Muscle of arm (tissue), 12 donors: Measurements from ENCODE around the gene EFR3B. TPM values are rescaled to one million over a fixed set of nuclear protein-coding genes. Genes with fewer than 3 reads are reported as not detected.

Experiments used
- DNase-seq: peaks from one replicate; pipeline ENCODE4 v3.0.0-alpha.2; 2013
- polyA plus RNA-seq, 12 donors: library from polyadenylated mRNA; unstranded; fragments of 120-200 nt; gene quantifications; one replicate each; pipeline ENCODE4 v1.2.1, GENCODE V29; 2013; ENCODE audit not compliant: insufficient read length in 12 of 12

The EFR3B gene
- polyA plus RNA-seq, 12 donors: 3.3 to 6.9 (median 5.9) TPM; not detected in 1

DNA sequence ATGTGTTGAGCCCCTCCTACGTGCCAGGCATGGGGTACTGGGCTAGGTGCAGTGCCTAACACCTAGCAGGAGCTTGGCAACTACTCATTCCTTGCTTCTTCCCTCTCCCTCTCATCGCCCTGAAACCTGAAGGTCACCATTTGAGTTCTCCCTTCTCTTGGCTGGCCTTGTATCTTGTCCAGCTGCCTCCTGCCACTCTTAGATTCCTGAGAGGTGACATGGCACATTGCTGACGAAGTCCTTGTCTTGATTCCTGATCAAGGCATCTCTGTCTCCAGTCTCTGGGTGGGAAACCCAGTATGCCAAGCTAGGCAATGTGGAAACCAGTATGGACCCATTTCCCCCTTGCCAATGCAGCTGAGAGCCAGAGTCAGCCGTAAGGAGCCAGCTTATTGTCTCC lies 9.0 kb upstream of the EFR3B start:
- DNase-seq: no peak

DNA sequence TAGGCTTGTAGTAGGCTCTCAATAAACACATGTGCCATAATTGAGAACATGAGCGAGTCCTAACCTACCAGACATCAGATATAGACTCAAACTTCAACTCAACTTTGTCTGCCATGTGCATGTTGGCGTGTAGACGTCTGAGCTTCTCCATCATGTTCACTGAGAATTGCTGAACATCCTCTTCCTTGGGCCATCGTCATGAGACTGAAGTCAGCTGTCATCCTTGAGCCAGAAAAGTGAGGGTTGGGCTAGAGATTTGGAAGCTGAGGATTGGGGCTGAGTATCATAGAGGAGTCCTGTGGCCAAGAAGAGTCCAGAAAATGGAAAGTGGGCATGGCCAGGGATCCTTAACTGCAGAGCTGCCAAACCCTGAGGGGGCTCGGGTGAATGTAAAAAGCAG lies 7.8 kb upstream of the EFR3B start:
- DNase-seq: no peak

DNA sequence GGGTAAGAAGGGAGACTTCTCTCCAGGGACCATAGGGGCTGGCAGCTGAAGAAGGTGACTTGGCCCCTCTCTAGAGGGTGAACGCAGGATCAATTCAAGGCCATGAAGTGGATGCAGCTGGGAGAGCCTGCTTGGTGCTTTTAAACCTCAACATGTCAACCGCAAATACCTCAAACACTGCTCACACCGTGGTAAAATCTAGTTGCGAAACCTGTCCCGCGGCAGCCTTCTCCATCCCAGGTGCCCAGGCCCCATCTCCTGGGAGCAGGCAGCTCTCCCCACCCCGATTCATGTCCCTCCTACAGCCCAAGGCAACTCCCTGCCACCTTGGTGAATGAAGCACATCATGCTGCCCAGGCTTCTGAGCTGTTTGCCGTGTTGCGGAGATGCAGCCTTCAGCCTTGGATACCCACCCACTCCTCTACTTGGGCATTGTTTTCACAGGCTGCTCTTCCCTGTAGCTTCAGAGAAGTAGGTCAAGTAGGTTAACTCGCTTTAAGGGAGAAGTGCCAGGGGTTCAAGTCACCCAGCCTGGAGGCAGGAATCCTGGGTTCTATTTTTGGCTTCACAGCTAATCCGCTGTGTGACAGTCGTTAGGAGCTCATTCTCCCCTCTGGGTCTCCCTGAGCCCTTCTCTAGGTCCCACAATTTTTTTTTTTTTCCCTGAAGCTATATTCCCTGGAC lies 6.2 kb upstream of the EFR3B start:
- no peak for DNase-seq

DNA sequence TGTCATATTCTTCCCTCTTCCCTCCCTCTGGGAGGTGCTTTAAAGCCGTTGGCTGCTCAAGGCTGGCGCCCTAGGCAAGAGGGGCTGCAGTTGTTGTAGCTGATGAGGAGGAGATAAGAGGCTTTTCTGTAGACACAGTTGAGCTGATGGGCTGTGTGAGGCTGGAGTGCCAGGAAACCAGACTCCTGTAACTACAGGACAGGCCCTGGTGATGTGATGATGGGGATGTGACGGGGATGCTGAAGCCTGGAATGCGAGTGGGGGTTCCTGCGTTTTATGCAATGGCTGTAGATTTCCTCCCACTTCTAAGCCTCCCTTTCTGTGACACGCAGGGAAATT lies 5.7 kb upstream of the EFR3B start:
- no peak for DNase-seq

DNA sequence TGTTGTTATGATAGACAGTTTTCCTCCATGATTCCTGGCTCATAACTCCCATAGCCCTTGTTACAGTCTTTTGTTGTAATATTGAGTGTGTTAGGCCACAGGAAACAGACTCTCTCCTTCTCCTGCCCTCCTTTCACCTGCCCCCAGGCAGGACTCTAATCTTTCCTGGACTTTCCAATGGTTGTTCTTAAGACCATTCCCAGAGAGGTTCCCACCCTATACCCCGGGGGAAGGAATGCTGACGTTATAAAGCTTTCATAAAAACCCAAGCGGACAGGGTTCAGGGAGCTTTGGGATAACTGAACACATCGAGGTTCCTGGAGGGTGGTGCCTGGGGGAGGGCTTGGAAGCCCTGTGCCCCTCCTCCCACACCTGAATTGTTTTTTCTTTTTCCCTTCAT lies 2.8 kb upstream of the EFR3B start:
- no peak for DNase-seq

DNA sequence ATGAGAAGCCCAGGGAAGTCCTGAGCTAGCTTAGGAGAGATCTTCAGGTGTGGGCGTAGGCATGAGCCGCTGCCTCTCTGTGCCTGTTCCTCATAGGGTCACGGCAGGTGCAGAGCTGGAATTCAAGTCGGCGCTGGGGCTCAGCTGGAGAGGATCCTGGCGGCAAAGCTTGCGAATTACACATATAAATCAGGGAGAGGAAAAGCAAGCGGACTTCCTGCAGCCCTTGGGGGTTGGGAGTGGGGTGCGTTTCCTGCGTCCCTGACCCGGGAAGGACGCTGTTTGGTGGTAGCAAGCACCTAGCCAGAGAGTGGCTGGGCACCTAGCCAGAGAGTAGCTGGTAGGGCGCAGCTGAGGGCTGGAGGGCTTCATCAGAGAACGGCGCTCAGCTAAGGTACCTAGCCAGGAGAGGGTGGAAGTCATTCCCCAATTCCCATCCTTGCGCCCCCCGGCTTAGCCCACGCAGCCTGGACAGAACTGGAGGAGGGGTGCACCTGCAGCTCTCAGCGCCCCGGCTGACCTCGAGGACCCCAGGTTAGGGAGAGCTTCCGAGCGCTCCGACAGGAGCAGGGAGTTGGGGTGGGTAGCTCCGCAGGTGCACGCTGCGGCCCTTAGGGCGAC lies 459 bp upstream of the EFR3B start:
- peak; percentile 37 for DNase-seq

DNA sequence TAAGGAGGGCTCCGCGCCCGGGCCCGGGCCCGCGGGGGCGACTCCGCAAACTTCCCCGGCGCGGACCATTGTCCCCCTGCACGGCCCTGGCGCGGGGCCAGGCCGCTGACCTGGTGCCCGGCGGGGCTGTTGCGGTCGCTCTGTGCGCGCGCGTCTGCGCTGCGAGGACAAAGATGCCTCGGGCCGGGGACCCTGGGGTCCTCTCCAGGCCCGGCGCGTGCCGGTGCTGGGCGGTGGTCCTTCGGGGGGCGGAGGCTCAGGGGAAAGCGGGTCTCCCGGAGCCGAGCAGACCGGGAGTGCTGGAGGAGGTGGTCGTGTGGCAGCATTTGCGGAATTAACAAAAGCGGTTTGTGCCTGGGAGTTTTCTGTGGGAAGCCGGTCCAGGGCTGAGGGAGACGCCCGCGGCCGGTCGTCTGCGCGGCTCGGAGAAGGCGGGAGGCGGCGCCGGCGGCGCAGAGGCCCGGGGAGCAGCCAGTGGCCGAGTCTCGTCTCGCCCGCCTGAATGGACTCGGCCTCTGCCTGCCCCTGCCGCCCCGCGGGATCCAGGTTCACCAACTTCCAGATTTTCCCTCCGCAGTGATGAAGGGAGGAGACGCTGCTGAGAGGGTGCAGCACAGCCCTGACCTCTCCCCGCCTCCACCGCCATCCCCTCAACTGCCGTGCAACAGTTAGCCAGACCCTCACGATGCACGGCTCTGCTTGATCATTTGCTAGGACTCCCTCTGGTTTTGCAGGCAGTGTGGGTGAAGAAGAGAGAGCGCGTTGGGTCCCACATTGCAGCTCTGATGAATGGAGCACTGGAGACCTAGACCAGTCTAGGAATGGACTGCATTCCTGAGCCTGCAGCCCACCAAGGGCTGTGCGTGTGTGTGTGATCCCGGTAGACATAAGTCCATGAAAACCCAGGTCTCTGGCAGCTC lies 705 bp downstream of the EFR3B start:
- DNase-seq: peak; percentile 35

DNA sequence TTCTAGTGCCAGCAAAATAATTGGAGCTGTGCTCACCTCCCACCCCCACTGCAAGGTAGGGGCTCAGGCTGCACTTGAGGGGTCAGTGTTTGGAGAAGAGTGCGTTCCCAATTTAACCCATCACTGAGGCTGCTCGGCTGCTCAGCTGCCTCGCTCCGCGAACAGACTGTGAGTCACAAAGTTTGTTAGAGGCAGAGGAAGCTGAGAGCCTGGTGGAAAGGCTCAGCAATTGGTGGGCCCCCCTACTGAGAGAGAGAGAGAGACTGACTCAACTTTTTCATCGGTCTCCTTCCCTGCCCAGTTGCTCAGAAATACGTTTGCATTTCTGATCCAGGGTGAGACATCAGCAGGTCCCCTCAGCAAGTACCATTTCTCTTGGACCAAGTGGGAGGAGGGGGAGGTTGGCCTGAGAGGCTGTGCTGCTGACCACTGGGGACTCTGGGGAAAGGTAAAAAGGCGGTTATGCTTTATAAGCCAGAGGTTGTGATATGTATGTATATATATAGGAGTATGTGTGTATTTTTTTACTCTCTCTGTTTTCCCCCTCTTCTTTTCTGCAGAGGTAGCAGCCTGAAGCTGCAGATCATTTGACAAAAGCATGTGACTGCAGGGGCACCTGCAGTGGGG lies 1.5 kb downstream of the EFR3B start:
- DNase-seq: no peak

DNA sequence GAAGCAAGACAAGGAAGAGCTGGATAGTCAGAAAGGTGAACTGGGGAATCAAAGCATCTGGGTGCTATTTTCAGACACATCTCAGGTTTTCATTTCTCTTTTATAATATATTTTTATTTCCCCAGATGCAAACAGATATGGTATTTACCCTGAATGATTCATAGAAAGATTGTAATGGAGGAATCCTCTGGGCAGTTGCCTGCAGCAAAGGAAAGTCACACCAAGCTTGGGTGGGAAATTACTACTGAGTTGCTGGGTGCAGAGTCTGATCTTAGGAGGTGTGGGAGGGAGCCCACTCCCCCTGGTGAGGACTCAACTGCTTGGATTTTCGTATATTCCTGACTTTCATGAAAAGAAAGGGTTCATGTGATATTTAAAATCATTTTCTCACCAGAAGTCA lies 2.1 kb downstream of the EFR3B start:
- no peak for DNase-seq

DNA sequence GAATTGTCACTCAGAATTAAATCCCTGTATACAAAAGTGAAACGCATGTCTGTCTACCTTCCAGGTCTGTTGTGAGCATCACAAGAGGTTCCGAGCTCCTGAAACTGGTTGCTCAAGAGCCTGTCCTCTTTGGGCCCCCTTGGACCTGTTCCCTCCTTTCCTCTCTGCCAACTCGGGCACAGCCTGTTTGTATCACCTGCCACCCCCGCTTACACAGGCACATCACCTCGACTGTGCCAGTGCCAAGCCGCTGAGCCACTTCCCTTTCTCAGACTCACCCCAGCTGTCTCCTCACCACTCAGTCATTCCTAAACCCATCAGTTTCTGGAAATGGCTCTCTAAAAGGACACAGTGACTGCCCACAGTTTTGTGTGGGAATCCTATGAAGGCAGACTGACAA lies 3.1 kb downstream of the EFR3B start:
- no peak for DNase-seq

DNA sequence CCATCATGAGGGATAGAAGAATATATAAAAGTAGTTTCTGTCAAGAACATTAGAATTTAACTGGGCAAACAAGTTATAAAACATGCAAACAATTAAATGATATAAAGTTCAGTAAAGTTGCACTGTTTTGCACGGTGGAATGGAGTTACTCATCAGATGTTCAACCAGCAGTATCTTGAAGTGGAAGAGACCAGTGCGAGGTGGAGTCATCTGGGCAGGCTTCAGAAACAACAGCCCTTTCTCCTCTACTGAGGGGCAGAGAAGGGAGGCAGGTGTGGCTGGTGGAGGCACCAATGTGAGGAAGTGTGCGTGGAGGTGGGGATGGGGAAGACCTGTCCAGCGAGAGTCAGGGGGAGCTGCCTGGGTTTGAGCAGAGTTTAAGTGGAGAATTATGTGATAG lies 7.5 kb downstream of the EFR3B start:
- DNase-seq: no peak

DNA sequence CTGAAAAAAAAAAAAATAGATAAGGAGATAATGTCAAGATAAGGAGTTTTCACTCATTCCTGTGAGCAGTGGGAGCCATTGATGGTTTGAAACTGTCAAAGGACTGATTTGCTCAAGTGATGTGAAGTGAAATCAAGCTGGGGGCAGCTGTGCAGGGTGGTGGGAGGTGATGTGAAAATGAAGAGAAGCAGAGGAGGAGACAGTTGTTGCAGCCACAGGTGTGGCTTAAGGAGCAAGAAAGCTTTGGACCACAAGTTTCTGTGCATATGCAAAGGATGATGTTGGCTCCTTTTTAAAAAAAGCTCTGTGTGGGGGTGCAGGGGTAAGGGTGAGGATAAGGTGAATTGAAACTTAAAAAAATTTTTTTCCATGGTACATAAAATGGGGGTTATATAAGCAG lies 8.3 kb downstream of the EFR3B start:
- no peak for DNase-seq

DNA sequence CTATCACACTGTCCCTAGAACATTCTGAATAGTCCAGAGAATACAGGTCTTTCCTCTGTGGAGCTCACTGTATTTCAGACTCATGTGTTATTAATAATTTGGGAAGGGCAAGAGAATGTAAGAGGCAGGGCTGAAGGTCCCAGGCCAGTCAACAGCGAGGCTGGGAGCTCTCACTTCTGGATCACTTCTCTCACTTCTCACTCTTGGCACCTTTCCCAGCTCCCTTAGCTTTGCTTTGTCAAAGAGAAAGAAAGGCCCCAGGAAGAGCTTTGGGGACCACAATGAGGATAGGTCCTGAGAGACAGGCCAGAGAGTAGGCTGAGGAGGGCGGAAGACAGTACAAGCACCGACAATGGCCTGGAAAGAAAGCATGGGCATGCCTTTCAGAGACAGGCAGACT lies 11.2 kb downstream of the EFR3B start:
- no peak for DNase-seq

DNA sequence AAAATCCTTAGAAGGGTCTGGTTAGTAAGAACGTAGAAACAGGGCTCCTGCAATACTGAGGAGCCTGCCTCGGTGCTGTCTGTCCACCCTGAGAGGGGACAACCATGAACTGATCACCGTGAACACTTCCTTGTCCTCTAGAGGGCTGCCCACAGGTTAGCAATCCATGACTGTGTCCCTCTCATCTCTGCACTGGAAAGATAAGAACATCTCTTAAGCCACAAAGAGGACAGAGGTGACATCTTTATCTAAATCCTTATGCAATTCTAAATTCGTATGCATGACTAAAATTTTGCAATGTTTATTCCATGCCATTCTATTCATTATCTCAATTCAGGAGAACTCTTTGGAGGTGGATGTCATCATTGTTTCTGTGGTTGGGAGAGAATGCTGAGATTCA lies 12.8 kb downstream of the EFR3B start:
- DNase-seq: no peak

DNA sequence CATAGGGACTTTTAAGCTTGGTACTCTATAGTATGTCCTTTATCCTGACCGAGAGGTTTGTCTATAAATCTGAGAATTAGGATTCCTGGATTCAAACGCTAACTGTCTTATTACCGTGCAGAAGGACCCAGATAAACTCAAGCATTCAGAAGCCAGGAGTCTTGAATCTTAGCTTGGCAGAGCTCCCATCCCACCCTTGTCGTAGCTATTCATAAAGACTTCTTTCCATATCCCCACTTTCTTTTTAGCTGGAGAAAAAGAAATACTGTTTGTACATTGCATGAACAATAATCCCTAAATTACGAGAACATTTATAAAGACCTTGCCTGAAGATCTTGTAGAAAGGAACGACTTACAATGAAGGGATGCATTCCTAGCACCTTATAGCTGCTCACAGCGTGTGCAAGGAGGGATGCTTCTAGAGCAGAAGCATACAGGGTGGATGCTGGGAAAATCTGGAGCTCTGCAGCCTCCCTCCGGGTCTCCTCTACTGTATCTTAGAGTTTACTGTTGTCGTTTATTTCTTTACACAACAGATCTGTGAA lies 13.6 kb downstream of the EFR3B start:
- no peak for DNase-seq

DNA sequence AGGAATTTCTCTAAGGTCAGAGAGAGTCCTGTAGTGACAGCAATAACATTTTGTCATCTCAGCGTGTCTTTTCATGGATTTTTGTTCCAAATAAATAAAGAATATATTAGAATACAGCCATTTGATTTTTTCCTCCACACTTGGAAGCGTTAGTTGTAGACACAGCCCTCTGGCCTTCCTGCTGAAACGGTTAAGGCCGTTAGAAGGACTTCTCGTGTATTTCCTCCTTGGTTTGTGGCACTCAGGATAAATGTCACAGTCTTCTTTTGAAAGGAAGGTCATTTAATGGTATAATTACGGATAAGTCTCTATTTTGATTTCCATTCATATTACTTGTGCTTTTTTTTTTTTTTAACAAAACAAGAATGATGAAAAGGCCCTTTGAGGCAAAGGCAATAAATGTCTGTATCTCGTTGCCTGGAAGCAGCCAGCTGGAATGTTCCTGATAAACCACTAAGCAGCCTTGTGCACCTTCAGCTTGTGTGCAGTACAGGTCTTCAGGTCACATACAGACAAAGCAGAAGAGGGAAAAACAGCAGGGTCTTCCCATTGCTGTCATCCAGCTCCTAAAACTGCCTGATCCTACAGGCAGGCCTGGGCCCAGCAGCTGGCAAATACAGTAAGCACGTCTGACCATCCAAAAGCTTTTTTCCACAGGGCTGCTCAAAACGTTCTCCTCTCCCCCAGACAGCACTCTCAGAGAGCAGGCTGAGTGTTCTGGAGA lies 14.4 kb downstream of the EFR3B start:
- no peak for DNase-seq

DNA sequence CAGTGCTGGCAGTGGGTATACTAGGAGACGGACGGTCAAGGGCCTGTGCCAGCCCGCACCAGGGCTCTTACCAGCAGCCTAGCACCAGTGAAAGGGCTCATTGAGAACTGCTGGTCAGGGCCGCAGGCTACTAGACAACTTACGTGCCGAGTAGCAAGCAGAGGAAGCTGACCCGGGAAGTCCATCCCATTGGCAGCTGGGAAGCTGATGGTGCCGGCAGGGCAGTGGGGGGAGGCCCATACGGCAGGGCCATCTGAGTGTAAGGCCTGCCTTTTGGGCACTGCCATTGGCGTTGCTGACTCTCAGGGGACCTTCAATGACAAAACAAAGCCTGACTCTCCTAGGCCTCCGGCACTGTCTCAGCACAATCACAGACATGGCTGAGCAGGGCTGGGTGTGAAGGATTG lies 20.6 kb downstream of the EFR3B start:
- no peak for DNase-seq

DNA sequence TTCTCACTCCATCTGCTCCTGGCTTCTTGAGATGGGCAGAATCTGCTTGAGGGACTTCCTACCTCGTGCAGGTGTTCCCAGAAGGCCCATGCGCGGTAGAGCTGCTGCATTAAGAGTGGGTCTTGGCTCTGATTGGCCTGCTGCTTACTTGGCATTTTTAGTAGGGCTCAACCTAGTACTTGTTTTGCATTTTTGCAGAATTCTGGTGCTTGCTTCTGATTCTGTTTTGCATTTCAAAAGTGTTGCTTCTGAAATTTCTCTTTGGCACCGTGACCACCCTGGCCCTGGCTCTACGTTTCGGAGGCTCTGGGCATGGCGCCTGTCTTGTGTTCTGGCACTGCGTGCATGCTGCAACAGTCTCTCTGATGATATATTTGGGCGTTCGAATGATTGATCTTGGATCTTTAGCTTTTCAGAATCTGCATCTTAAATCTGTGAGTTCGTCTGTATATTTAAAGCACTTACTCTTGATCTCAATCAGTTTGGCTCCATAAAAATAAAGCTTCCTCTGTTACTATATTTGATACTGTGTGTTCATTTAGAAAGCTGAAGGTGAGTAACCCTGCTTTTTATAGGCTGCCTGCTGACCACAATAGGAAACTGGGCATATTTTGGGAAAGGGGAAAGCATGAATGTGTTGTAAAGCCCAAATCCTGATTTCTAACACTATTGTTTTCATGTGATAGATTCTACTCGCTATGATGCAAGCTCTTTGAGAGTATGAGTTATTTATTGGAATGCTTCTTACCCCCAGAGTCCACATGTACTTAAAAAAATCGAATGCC lies 22.2 kb downstream of the EFR3B start:
- no peak for DNase-seq

DNA sequence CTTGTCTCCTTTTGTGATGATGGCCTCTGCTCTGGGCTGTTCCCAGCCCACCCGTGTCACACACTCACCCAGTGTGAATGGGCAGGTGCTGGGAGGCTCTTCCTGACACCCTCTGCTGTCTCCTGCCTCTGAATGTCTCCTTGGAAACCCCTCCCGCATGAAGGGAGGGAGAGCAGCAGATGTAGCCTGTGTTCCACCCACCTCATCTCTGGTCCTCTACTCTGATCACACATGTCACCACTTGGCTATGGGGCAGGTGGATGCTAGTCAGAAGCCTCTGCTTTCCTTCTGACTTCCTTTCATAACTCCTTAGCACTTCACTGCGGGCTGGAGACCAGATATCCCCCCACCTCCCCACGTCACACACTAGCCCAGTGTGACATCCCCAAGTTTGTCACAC lies 23.9 kb downstream of the EFR3B start:
- no peak for DNase-seq

DNA sequence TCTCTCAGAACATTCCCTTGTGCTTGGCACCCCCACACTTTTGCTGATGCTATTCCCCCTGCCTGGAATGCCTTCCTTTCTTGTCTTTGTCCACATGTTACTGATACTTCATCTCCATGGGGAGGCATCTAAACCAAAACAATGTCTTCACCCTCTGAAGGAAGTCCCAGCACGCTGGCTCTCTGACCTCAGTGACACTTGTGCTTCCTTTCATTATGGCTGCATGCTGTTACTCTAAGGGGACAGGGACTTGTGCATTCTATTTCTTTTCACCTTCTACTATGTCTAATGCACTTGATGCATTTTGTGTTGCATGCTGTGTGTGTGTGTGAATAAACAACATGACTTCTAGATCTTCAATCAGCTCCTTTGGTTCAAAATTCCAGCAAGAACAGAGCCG lies 24.6 kb downstream of the EFR3B start:
- DNase-seq: no peak

DNA sequence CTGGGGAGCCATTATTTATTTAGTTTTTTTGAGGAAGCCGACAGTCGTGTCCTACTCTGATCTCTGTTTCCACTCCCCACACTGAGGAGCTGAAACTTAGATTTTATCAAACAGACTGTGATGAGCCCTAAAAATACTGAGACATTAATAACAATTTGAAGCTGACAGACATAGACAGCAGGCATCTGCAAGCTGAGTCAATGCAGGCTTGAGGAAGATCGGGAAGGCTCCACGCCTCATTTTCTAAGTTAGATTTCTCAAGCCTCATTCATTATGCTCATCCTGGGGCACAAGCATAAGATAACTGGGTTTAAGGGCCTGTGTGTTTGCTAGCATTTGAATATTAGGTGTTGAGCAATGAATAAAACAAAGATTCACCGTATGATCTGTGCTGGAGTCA lies 26.3 kb downstream of the EFR3B start:
- DNase-seq: no peak
